Retinal pigment epithelial cell (primary cell): Measurements from ENCODE around the gene ZNF716.
"Not testable (repeated sequence)": the region's sequence is repeated elsewhere in the genome, so short reads cannot be mapped to it uniquely, and the experiment has no call there.

ENCODE experiments used
- DNase-seq: peaks from one replicate; pipeline ENCODE4 v3.0.0-alpha.2; 2010; ENCODE audit warnings: low read depth
- H3K4me3 ChIP-seq: 2 replicates; pipeline ENCODE4 v1.5.1; 2011; ENCODE audit warnings: mild to moderate bottlenecking, low read length, control low read depth, moderate library complexity
- CTCF ChIP-seq: conservative IDR thresholded peaks from 2 replicates; pipeline ENCODE4 v1.5.1; 2011; ENCODE audit warnings: low read depth, low read length, control low read depth, inconsistent platforms

ZNF716 gene

GRCh38 chr7:57426629-57427003 lies 23.4 kb upstream of the ZNF716 start:
- no peak for TF ChIP-seq CTCF
- no peak for DNase-seq
- H3K4me3 ChIP-seq = no peak overlapping the region

- no peak for DNase-seq
Measured at GRCh38 chr7:57427146-57427545, 22.8 kb upstream of the ZNF716 start.

GRCh38 chr7:57427594-57427993 lies 22.4 kb upstream of the ZNF716 start:
- H3K4me3 ChIP-seq = no peak overlapping the region
- DNase-seq = no peak
- TF ChIP-seq CTCF = no peak

More at GRCh38 chr7:57427146-57427545, 22.8 kb upstream of the ZNF716 start:
- TF ChIP-seq CTCF = no peak
- H3K4me3 ChIP-seq = no peak overlapping the region

- no peak overlapping the region for H3K4me3 ChIP-seq
- no peak for DNase-seq
- no peak for TF ChIP-seq CTCF
Measured at GRCh38 chr7:57432583-57432982, 17.4 kb upstream of the ZNF716 start.

- TF ChIP-seq CTCF = no peak
- H3K4me3 ChIP-seq = no peak overlapping the region
- DNase-seq = no peak
Measured at GRCh38 chr7:57437581-57437980, 12.4 kb upstream of the ZNF716 start.

GRCh38 chr7:57438244-57438643 lies 11.7 kb upstream of the ZNF716 start:
- no peak for TF ChIP-seq CTCF
- no peak overlapping the region for H3K4me3 ChIP-seq
- no peak for DNase-seq

GRCh38 chr7:57443567-57443966 lies 6.4 kb upstream of the ZNF716 start:
- TF ChIP-seq CTCF = no peak
- DNase-seq = no peak
- H3K4me3 ChIP-seq = no peak overlapping the region

GRCh38 chr7:57469186-57469828 lies 19.3 kb downstream of the ZNF716 start:
- not testable (repeated sequence) for H3K4me3 ChIP-seq, DNase-seq

GRCh38 chr7:57480304-57480703 lies 30.3 kb downstream of the ZNF716 start:
- DNase-seq, H3K4me3 ChIP-seq: not testable (repeated sequence)

GRCh38 chr7:57485022-57485421 lies 35.0 kb downstream of the ZNF716 start:
- not testable (repeated sequence) for H3K4me3 ChIP-seq

More at GRCh38 chr7:57485022-57485421, 35.0 kb downstream of the ZNF716 start:
- not testable (repeated sequence) for DNase-seq
